B cell (primary cell): ENCODE data around the gene GRK3. TPM values are rescaled to one million over a fixed set of nuclear protein-coding genes. Genes with fewer than 3 reads are reported as not detected.
"Not testable (repeated sequence)": the region's sequence is repeated elsewhere in the genome, so short reads cannot be mapped to it uniquely, and the experiment has no call there.

ENCODE experiments used
- ATAC-seq: fragments of 200-7000 bp; cut with Tn5 transposase; one replicate; pipeline ENCODE4 v1.10.0; 2021; ENCODE audit warnings: low read depth, mild to moderate bottlenecking, moderate number of reproducible peaks, moderate library complexity
- CTCF ChIA-PET: fragments of 350-600 bp; sonication (Branson Sonifier 250); formaldehyde crosslinking; loops from one replicate; lab custom pipeline; 2021; ENCODE audit warnings: antibody characterized with exemption, inconsistent platforms; lab: Charles Lee
- POLR2A ChIA-PET: fragments of 350-600 bp; sonication (Branson Sonifier 250); formaldehyde crosslinking; loops from one replicate; lab custom pipeline; 2021; ENCODE audit warnings: antibody characterized with exemption; lab: Charles Lee
- DNase-seq: peaks from one replicate; pipeline ENCODE4 v3.0.0; 2013
- H2AFZ ChIP-seq: 2 replicates; pipeline ENCODE4 v1.6.1; 2012; ENCODE audit warnings: mild to moderate bottlenecking, low read depth, low read length; ENCODE audit not compliant: insufficient read depth, poor library complexity, severe bottlenecking
- H3K27ac ChIP-seq, 2 donors: 1 replicate in 1 of 2; 2 replicates in 1 of 2; pipeline ENCODE4 v1.5.1; 2012 to 2013; ENCODE audit warnings: low read length in 2 of 2, mild to moderate bottlenecking in 2 of 2, moderate library complexity in 1 of 2
- H3K27me3 ChIP-seq, 4 experiments: fragments of 200-600 bp in 1 of 4; sonication (generic) in 1 of 4; replicated peaks in 1 of 4; 1 replicate in 2 of 4; 2 replicates in 2 of 4; pipeline versions ENCODE4 v1.6.1 to v1.7.0; 2013 to 2016; ENCODE audit warnings: low read length in 3 of 4, mild to moderate bottlenecking in 2 of 4, mixed read lengths in 1 of 4, moderate library complexity in 1 of 4; ENCODE audit not compliant: insufficient read depth in 4 of 4, control insufficient read depth in 3 of 4; ENCODE audit errors: control extremely low read depth in 1 of 4
- H3K36me3 ChIP-seq, 2 experiments: replicated peaks in 1 of 2; 1 replicate in 1 of 2; 2 replicates in 1 of 2; pipeline versions ENCODE4 v1.6.1 to v1.7.1; 2013; ENCODE audit warnings: low read length in 1 of 2; ENCODE audit not compliant: insufficient read depth in 2 of 2, control insufficient read depth in 1 of 2; ENCODE audit errors: control extremely low read depth in 1 of 2, extremely low read depth in 1 of 2
- H3K4me1 ChIP-seq, 2 donors: fragments of 200-600 bp in 1 of 2; sonication (generic) in 1 of 2; 1 replicate in 1 of 2; 2 replicates in 1 of 2; pipeline versions ENCODE4 v1.5.1 to v1.6.1; 2013 to 2017; ENCODE audit warnings: low read length in 2 of 2; ENCODE audit not compliant: control insufficient read depth in 2 of 2, insufficient read depth in 2 of 2
- H3K4me2 ChIP-seq: replicated peaks from 2 replicates; pipeline ENCODE3; 2012; ENCODE audit warnings: mild to moderate bottlenecking, low read depth, low read length; ENCODE audit not compliant: poor library complexity, severe bottlenecking
- H3K4me3 ChIP-seq, 5 experiments: fragments of 200-600 bp in 1 of 5; sonication (generic) in 1 of 5; 1 replicate in 3 of 5; 2 replicates in 2 of 5; pipeline versions ENCODE4 v1.5.1 to v1.7.0; 2011 to 2016; ENCODE audit warnings: low read length in 4 of 5, mild to moderate bottlenecking in 4 of 5, low read depth in 2 of 5, control low read depth in 1 of 5, moderate library complexity in 1 of 5; ENCODE audit not compliant: insufficient read depth in 1 of 5; ENCODE audit errors: control extremely low read depth in 1 of 5, extremely low read depth in 1 of 5
- H3K79me2 ChIP-seq: fragments of 200-600 bp; sonication (generic); one replicate; pipeline ENCODE4 v1.6.0; 2016; ENCODE audit warnings: low read length; ENCODE audit not compliant: control insufficient read depth, insufficient read depth
- H3K9ac ChIP-seq: fragments of 200-600 bp; sonication (generic); 2 replicates; pipeline ENCODE4 v1.6.1; 2017; ENCODE audit warnings: mild to moderate bottlenecking, low read length, moderate library complexity
- H3K9me3 ChIP-seq, 3 donors: one replicate each; pipeline versions ENCODE4 v1.6.1 to v1.7.1; 2013; ENCODE audit warnings: low read length in 2 of 3; ENCODE audit not compliant: control insufficient read depth in 2 of 3, insufficient read depth in 1 of 3; ENCODE audit errors: control extremely low read depth in 1 of 3
- H4K20me1 ChIP-seq: 2 replicates; pipeline ENCODE4 v1.6.0; 2012; ENCODE audit warnings: mild to moderate bottlenecking, low read length; ENCODE audit not compliant: insufficient read depth, control insufficient read depth, poor library complexity, severe bottlenecking
- H3K27ac Mint-ChIP-seq: one replicate; pipeline ENCODE4 v1.8.0; 2021; ENCODE audit warnings: mixed read lengths
- H3K27me3 Mint-ChIP-seq: one replicate; pipeline ENCODE4 v1.8.0; 2021; ENCODE audit warnings: mixed read lengths
- H3K4me1 Mint-ChIP-seq: one replicate; pipeline ENCODE4 v1.8.0; 2021; ENCODE audit warnings: mixed read lengths
- H3K4me3 Mint-ChIP-seq: one replicate; pipeline ENCODE4 v1.8.0; 2021; ENCODE audit warnings: mixed read lengths
- H3K9me3 Mint-ChIP-seq: one replicate; pipeline ENCODE4 v1.8.0; 2022; ENCODE audit warnings: mixed read lengths; ENCODE audit not compliant: insufficient read depth
- EZH2 ChIP-seq: IDR thresholded peaks from 2 replicates; pipeline ENCODE4 v1.6.1; 2012; ENCODE audit warnings: borderline replicate concordance, low read depth, mild to moderate bottlenecking, moderate library complexity, low read length; ENCODE audit not compliant: insufficient read depth, poor library complexity, severe bottlenecking
- WGBS: methylation state at CpG from one replicate; pipeline ENCODE4 v1.1.5; 2013; ENCODE audit warnings: missing lambda C conversion rate; ENCODE audit not compliant: insufficient coverage; 5-methylcytosine and 5-hydroxymethylcytosine counted together
- intact Hi-C: fragments of 100-400 bp; cut with micrococcal nuclease; formaldehyde crosslinking; loops from one replicate; pipeline ENCODE4 v1.10.0; 2022
- polyA plus RNA-seq: library from polyadenylated mRNA; depleted of rRNA; stranded (reverse); fragments of >200 nt; gene quantifications from 2 replicates; pipeline ENCODE4 v1.2.3, GENCODE V29; 2012
- total RNA-seq, 2 donors: library from RNA; stranded (reverse); fragments of 120-200 nt in 1 of 2; gene quantifications; 1 replicate in 1 of 2; 2 replicates in 1 of 2; pipeline versions ENCODE4 v1.2.3 to v1.2.4, GENCODE V29; 2013 to 2022
- TF ChIP-seq, protein P1 (sequence below): fragments of 200-600 bp; IDR thresholded peaks from one replicate; pipeline ENCODE4 v1.8.0; 2022; ENCODE audit warnings: antibody characterized with exemption, mild to moderate bottlenecking

GRK3 gene
- total and polyA plus RNA-seq, 2 donors (not counting 1 experiment from before 2014, with no cell fraction given) = 17.6 to 61.0 TPM

- no peaks in the 10 kb centered on the region for H3K9me3 Mint-ChIP-seq
- no peak for ATAC-seq
- no peak overlapping the region for H2AFZ ChIP-seq
- no peak overlapping the region for H3K27ac ChIP-seq
- H3K9ac ChIP-seq = no peak overlapping the region
- TF ChIP-seq, protein P1, sequence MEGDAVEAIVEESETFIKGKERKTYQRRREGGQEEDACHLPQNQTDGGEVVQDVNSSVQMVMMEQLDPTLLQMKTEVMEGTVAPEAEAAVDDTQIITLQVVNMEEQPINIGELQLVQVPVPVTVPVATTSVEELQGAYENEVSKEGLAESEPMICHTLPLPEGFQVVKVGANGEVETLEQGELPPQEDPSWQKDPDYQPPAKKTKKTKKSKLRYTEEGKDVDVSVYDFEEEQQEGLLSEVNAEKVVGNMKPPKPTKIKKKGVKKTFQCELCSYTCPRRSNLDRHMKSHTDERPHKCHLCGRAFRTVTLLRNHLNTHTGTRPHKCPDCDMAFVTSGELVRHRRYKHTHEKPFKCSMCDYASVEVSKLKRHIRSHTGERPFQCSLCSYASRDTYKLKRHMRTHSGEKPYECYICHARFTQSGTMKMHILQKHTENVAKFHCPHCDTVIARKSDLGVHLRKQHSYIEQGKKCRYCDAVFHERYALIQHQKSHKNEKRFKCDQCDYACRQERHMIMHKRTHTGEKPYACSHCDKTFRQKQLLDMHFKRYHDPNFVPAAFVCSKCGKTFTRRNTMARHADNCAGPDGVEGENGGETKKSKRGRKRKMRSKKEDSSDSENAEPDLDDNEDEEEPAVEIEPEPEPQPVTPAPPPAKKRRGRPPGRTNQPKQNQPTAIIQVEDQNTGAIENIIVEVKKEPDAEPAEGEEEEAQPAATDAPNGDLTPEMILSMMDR = no peak
- no peak for TF ChIP-seq EZH2
- peaks cover 41 to 52% of the 10 kb centered on the region in 2 donors for H3K4me1 ChIP-seq
- peaks cover 0 to 2% (median 0%) of the 10 kb centered on the region in 3 donors for H3K9me3 ChIP-seq
- no peaks in the 10 kb centered on the region for H4K20me1 ChIP-seq
- no peaks in the 10 kb centered on the region for H3K27me3 Mint-ChIP-seq
- no peaks in the 10 kb centered on the region for H3K79me2 ChIP-seq
- no peak for DNase-seq
- intact Hi-C loops = no loop called here
- no peaks in the 10 kb centered on the region for H3K27me3 ChIP-seq
- no peak overlapping the region for H3K27ac Mint-ChIP-seq
- H3K4me3 ChIP-seq = no peak overlapping the region
- H3K4me1 Mint-ChIP-seq = peaks cover 70% of the 10 kb centered on the region
- ChIA-PET POLR2A (no interaction called here), CTCF (interaction anchor here (0.9 to 2.9 kb wide), 2 partner anchors 13 to 143 kb away, joined by 3 to 17 read pairs; no protein-coding TSS in a partner anchor)
- no peak overlapping the region for H3K4me3 Mint-ChIP-seq
- no peak overlapping the region for H3K4me2 ChIP-seq
- H3K36me3 ChIP-seq = no peaks in the 10 kb centered on the region
- WGBS = 97% methylated on average over 3 of the region's 5 CpGs
Observed at GRCh38 chr22:25557218-25557617, 7.3 kb upstream of the GRK3 start.

DNA sequence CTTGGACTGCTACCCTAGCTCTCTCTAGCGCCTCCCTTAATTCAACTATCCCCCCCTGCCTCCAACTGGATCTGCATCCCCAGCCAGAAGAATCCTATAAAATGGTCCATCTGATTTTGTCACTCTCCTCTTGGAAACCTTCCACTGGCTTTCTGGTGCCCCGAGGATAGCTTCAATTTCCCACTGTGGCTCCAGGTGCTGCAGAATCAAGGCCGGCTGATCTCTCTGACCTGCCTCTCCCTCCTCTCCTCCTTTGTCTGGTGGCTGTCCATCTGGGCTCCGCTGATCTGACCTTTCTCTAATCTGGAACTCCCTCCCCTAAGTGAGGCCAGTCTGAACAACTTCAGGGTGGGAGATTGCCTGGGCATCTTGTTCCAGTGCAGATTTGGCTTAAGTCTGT lies 6.1 kb upstream of the GRK3 start:
- no peaks in the 10 kb centered on the region for H3K27me3 Mint-ChIP-seq
- Histone ChIP-seq H3K27me3 (no peaks in the 10 kb centered on the region), H3K9me3 (peaks cover 0 to 5% (median 0%) of the 10 kb centered on the region in 3 donors), H3K79me2 (no peaks in the 10 kb centered on the region), H3K27ac (no peak overlapping the region), H3K36me3 (no peaks in the 10 kb centered on the region), H2AFZ (no peak overlapping the region), H4K20me1 (no peaks in the 10 kb centered on the region), H3K9ac (no peak overlapping the region), H3K4me1 (peaks cover 46 to 60% of the 10 kb centered on the region in 2 donors), H3K4me2 (no peak overlapping the region), H3K4me3 (no peak overlapping the region)
- intact Hi-C loops = no loop called here
- H3K4me3 Mint-ChIP-seq = no peak overlapping the region
- ChIA-PET CTCF (interaction anchor here (1.0 to 2.9 kb wide), 2 partner anchors 14 to 143 kb away, joined by 4 to 17 read pairs; no protein-coding TSS in a partner anchor), POLR2A (no interaction called here)
- TF ChIP-seq EZH2 = no peak
- TF ChIP-seq, protein P1 = no peak
- peaks cover 73% of the 10 kb centered on the region for H3K4me1 Mint-ChIP-seq
- no peaks in the 10 kb centered on the region for H3K9me3 Mint-ChIP-seq
- ATAC-seq = no peak
- DNase-seq = peak; percentile 16
- H3K27ac Mint-ChIP-seq = no peak overlapping the region
- WGBS = 97% methylated on average over 3 of the region's 4 CpGs

DNA sequence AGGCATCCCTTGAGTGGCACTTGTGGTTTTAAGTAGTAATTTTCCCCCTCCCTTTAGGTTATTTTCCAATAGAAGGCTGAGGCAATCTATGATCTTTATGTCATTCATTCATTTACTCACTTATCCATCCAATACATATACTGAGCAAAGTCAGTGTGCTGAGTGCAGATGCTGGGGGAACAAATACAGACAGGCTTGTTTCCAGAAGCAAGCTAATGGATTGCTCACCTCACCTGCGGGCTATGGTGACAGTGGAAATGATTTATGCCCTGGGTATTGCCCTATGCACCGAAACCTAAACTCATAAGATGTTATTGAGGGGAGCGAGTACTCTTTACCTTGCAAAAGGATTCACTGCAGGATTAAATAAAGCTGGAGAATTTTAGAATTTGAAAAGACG lies 4.6 kb upstream of the GRK3 start:
- H3K27ac ChIP-seq, H3K4me3 ChIP-seq, H3K4me3 Mint-ChIP-seq, H3K27ac Mint-ChIP-seq, H4K20me1 ChIP-seq, H3K9ac ChIP-seq, POLR2A ChIA-PET, H3K27me3 ChIP-seq, DNase-seq, H3K36me3 ChIP-seq, H3K79me2 ChIP-seq, H3K27me3 Mint-ChIP-seq, H3K9me3 Mint-ChIP-seq, H2AFZ ChIP-seq, H3K4me2 ChIP-seq, ATAC-seq, H3K9me3 ChIP-seq, CTCF ChIA-PET: not testable (repeated sequence)
- peaks cover 66% of the 10 kb centered on the region for H3K4me1 Mint-ChIP-seq
- no CpG with 5 or more reads among the region's 4 CpGs for WGBS
- H3K4me1 ChIP-seq = peaks cover 41 to 60% of the 10 kb centered on the region in 2 donors
- intact Hi-C loops = loop anchor here (10.0 kb wide), 1 partner anchor 1125 kb away; no protein-coding TSS in a partner anchor
